ENCODE data around the gene SETBP1. TPM values are rescaled to one million over a fixed set of nuclear protein-coding genes. Genes with fewer than 3 reads are reported as not detected.

SETBP1 gene
- total and polyA plus RNA-seq, 2 of the 13 experiments (the other 11 are each of a cell fraction or from before 2014, with no cell fraction given): 0.18 to 0.65 TPM

DNA sequence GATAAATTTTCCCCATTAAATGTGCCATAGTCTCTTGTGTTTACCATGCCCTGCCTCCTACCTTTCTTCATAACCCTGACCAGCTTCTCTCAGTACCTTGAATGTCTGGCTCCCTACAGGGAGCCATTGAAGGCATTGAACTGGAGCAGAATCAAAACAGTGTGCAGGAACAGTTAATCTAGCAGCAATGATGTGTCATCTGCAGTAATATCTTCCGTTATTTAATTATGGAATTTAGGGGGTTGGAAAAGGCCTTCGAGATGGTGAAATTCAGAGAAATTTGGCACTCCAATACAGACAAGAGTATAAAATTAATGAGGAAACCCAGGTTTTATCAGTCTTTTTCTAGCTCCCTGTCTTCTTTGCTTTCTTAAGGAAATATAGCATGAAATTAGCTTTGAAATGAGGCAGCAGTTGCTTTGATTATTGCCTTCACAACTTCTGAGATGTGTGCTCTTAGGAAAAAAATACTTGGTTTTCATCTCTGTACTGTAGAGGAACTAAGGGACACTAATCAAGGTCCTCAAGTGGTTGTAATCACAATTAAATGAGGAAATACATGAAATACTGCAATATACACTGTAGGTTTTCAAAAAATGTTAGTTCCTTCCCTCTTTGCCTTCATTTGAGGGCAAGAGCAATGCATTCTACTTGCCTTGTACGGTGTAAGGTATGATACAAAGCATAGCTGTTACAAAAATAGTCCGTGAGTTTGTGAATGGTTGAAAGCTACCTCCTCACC lies 369.1 kb downstream of the SETBP1 start:
- no peaks in the 10 kb centered on the region for H4K20me1 ChIP-seq (ENCODE audit: insufficient read depth, low read length)
- DNase-seq (ENCODE audit: low spot score): no peak
- in situ Hi-C loops (cut with HindIII; ENCODE audit: extremely low pct_ligation_motif_present, low pct_unique_long_range_greater_than_20kb) (no loop called here), intact Hi-C loops (cut with micrococcal nuclease; ENCODE audit: unreplicated experiment) (loop anchor here (2.0 kb wide), 1 partner anchor 63 kb away; no protein-coding TSS in a partner anchor)
- no peaks in the 10 kb centered on the region for H3K36me3 ChIP-seq (replicated peaks in 1 of 2; ENCODE audit: control insufficient read depth in 1 of 2, insufficient read depth in 2 of 2, low read length in 2 of 2)
- no peak overlapping the region for H3K4me2 ChIP-seq (ENCODE audit: low read depth, low read length)
- no peak overlapping the region for H3K27ac ChIP-seq (ENCODE audit: extremely low read length, insufficient read depth, low read length)
- no peak overlapping the region for H2AFZ ChIP-seq (ENCODE audit: low read length)
- FAIRE-seq: no peak
- H3K4me3 ChIP-seq (replicated peaks in 1 of 3; ENCODE audit: insufficient read depth in 1 of 3, low read depth in 2 of 3, low read length in 3 of 3): no peak overlapping the region
- H3K4me1 ChIP-seq (ENCODE audit: insufficient read depth, low read length): no peaks in the 10 kb centered on the region
- H3K9me3 ChIP-seq (ENCODE audit: low read length): no peaks in the 10 kb centered on the region
- CTCF ChIA-PET (ENCODE audit: low intra/inter-chr PET ratio, low total read pairs): no interaction called here
- WGBS (ENCODE audit: low lambda C conversion rate): 28% methylated on average over 4 of the region's 4 CpGs
- H3K27me3 ChIP-seq (ENCODE audit: control insufficient read depth in 1 of 2, insufficient read depth in 2 of 2, low read length in 2 of 2): no peaks in the 10 kb centered on the region
- no peaks in the 10 kb centered on the region for H3K79me2 ChIP-seq (ENCODE audit: insufficient read depth, low read length)
- no TSS peak for BruUV-seq (replicated peaks)
- no peak overlapping the region for H3K9ac ChIP-seq (ENCODE audit: insufficient read depth, low read depth, low read length)
- POLR2A ChIA-PET: no interaction called here
- ATAC-seq: no peak
- TF ChIP-seq, protein P1, sequence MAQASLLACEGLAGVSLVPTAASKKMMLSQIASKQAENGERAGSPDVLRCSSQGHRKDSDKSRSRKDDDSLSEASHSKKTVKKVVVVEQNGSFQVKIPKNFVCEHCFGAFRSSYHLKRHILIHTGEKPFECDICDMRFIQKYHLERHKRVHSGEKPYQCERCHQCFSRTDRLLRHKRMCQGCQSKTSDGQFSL (CRISPR knock-in tag; IDR thresholded peaks at IDR 0.05): no peak
- TF ChIP-seq, protein P2, sequence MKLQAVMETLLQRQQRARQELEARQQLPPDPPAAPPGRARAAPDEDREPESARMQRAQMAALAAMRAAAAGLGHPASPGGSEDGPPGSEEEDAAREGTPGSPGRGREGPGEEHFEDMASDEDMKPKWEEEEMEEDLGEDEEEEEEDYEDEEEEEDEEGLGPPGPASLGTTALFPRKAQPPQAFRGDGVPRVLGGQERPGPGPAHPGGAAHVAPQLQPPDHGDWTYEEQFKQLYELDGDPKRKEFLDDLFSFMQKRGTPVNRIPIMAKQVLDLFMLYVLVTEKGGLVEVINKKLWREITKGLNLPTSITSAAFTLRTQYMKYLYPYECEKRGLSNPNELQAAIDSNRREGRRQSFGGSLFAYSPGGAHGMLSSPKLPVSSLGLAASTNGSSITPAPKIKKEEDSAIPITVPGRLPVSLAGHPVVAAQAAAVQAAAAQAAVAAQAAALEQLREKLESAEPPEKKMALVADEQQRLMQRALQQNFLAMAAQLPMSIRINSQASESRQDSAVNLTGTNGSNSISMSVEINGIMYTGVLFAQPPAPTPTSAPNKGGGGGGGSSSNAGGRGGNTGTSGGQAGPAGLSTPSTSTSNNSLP (IDR thresholded peaks at IDR 0.05; ENCODE audit: low read depth, low read length): no peak
- TF ChIP-seq ZNF160 (CRISPR knock-in tag; IDR thresholded peaks at IDR 0.05): no peak
- TF ChIP-seq ZEB1 (IDR thresholded peaks at IDR 0.05; ENCODE audit: insufficient replicate concordance, low read depth): no peak
- no peak for TF ChIP-seq ZKSCAN5 (CRISPR knock-in tag; IDR thresholded peaks at IDR 0.05)
- TF ChIP-seq GPBP1L1 (CRISPR knock-in tag; IDR thresholded peaks at IDR 0.05): no peak
- TF ChIP-seq KAT7 (CRISPR knock-in tag; IDR thresholded peaks at IDR 0.05; ENCODE audit: borderline replicate concordance): no peak
- TF ChIP-seq ETS1 (CRISPR knock-in tag; IDR thresholded peaks at IDR 0.05): no peak
- no peak for TF ChIP-seq SMAD9 (CRISPR knock-in tag; IDR thresholded peaks at IDR 0.05)
- TF ChIP-seq RARA (CRISPR knock-in tag; IDR thresholded peaks at IDR 0.05): no peak
- no peak for TF ChIP-seq MIER2 (CRISPR knock-in tag; IDR thresholded peaks at IDR 0.05)
- TF ChIP-seq BHLHE40 (IDR thresholded peaks at IDR 0.05; ENCODE audit: low read length): no peak
- TF ChIP-seq ZNF556 (CRISPR knock-in tag; IDR thresholded peaks at IDR 0.05; ENCODE audit: borderline replicate concordance): no peak
- no peak for TF ChIP-seq ZNF790 (CRISPR knock-in tag; IDR thresholded peaks at IDR 0.05; ENCODE audit: borderline replicate concordance)
- no peak for TF ChIP-seq REPIN1 (CRISPR knock-in tag; IDR thresholded peaks at IDR 0.05; ENCODE audit: borderline replicate concordance, low read depth)
- TF ChIP-seq NFRKB (IDR thresholded peaks at IDR 0.05): no peak
- TF ChIP-seq SAFB2 (CRISPR knock-in tag; IDR thresholded peaks at IDR 0.05; ENCODE audit: borderline replicate concordance, low read depth): no peak
